HG03139 (cell line): ENCODE results near the gene CPSF2.

ENCODE experiments used
- ATAC-seq: cut with Tn5 transposase; IDR thresholded peaks from one replicate; pipeline ENCODE4 v1.9.1; 2021; ENCODE audit not compliant: unreplicated experiment

The CPSF2 gene

DNA sequence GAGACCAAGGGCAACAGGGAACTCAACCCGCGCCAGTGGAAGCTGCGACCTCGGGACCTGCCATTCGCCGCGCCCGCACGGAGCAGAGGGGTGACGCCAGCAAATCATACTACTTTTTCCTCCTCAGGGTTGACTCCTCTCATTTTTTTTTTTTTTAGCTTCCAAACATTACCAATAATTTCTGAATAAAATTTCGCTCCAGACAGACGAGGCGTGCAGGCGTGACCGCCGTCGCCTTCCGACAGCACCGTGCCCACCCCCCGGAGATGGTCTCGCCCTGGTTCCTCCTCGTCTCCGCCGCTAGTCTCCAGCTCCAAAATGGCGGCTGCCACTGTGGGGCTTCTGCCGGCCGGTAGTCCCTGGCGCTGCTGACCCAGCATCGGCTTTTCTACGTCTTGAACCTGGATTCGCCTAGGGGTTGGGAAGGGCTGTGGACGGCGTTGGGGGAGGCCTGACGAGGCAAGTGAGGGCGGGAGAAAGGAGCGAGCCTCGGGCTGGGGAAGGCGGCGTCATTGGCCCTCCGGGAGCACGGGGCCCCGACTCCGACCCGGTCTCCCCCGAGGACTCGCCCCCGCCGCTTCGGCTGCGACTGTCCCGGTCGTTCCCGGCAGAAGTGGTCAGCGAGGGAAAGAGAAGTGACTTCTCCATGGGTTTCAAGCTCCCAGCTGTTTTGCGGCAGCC is at the start of gene CPSF2, which contains the start of gene NDUFB1:
CPSF2 (plus strand) TSS at position 300 of the 681 bp plus-strand sequence. CDS start 9,016 bp downstream, outside the sequence.
NDUFB1 (minus strand) TSS at position 37 of the 681 bp plus-strand sequence. CDS start 4,069 bp downstream, outside the sequence.
- peak; percentile 76 for ATAC-seq

DNA sequence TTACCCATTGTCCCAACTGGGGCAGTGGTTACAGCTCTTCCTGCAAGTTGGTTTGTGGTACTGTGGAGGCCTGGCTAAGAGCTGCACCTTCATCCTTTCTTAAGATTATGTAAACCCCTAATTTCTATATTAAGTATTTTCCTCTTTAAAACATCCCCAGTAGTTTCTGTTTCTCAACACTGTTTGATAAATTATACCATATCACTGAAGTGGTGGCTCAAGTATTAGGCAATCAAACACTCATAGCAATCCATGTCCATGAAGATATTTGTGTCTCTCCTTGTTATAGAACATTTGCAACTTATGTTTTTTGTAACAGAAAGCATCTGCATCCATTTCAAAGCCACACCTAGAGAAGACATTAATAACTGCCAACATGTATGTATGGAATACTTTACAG is 47.2 kb upstream of the CPSF2 start:
- no peak for ATAC-seq

GRCh38 chr14:92088494-92088893 is 33.3 kb upstream of the CPSF2 start:
- ATAC-seq: no peak

DNA sequence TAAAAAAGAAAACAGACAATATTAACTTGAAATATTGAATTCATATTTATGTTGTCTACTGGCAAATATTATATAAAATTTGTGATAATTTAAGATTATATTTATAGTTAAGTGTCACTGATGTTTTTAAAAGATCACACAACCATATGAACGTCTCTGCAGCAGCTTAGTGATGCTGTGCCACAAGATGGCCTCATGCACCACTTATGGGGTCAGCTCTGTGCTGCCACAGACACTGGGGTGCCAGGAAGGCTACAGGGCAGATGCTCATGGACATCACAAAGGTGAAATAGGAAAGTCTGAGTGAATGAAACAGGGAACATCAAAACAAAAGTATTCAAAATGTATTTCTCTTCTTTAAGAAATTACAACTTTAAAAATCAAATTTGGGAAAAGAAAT is 28.4 kb upstream of the CPSF2 start:
- no peak for ATAC-seq

DNA sequence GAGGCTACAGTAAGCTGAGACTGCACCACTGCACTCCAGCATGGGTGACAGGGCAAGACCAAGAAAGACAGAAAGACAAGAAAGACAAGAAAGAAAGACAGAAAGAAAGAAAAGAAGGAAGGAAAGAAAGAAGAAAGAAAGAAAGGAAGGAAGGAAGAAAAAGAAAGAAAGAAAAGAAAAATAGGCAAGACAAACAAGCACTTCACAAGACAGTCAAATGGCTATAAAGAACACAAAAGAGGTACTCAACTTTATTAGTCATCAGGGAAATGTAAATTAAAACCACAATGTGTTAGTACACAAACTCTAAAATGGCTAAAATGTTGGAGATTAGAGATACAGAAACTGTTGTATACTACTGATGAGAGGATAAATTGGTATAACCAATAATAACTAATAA is 22.0 kb upstream of the CPSF2 start:
- no peak for ATAC-seq

DNA sequence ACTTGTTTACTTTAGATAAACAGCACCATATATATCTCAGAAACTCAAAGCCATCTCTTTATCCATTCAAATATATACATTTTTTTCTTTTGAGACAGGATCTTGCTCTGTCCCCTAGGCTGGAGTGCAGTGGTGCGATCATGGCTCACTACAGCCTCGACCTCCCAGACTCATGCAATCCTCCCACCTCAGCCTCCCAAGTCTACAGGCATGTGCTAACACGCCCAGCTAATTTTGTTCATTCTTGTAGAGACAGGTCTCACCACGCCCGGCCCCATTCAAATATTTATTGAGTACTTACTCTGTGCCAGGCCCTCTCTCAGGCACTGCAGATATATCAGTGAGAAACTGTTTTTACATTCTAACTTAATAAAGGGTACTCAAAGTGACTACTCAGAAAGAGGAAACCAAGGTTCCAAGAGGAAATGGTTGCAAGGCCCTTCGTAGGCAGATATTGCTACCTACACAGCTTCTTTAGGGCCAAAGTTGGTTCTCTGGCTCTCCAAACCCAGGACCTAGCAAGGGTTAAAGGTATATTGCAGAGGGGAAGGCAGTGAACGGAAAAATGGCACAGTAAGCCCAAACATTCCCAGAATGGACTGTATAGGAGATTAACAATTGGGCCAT is 18.3 kb upstream of the CPSF2 start:
- no peak for ATAC-seq

DNA sequence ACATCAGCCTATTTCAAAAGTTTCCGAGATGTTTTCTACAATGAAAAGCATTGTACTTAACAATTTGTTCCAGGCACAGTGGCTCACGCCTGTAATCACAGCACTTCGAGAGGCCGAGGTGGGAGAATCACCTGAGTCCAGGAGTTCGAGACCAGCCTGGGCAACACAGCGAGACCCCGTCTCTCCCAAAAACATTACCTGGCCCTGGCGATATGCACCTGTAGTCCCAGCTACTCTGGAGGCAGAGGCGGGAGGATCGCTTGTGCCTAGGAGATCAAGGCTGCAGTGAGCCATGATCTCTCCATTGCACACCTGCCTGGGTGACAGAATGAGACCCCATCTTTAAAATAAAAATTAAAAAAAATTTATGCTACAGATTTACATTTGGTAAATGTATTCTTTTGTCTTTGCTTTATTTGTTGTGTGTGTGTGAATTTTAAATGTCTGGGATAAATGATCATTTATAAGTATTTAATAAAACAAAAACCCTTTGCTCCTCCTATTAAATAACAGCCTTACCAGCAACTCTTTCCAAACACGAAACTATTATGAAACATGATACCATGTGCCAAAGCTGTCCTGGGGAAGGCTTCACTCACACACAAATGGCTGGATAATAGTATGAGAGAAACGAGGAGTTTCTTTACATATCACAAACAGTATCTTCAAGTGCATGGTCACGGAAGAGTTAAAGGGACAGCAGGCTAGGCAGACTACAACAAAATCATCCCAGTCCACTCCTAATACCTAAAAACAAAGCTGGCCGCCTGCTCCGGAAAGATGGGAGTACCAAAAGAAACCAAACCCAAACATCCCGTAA is 16.5 kb upstream of the CPSF2 start:
- no peak for ATAC-seq

DNA sequence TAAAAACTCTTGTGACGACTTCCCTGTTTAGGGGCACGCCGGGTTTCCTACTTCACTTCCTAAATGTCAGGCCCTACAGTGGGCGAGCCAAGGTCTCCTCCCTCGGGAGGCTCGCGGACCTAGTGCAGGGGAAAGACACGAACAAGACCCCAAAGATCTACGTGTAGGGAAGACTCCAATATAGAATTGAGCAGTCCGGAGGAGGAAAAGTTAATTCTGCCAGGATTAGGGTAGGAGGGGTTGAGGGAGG is 16.0 kb upstream of the CPSF2 start:
- ATAC-seq: peak; percentile 5

- peak; percentile 92 for ATAC-seq
Observed at GRCh38 chr14:92106143-92106926, 15.4 kb upstream of the CPSF2 start, which contains the start of gene ATXN3. Gene ATXN3, minus strand, starts transcription at chr14:92106582. Its CDS starts 30 bp downstream, at chr14:92106552.

GRCh38 chr14:92108345-92109254 is 13.2 kb upstream of the CPSF2 start:
- ATAC-seq: no peak

- no peak for ATAC-seq
Observed at GRCh38 chr14:92109490-92109889, 12.3 kb upstream of the CPSF2 start.

DNA sequence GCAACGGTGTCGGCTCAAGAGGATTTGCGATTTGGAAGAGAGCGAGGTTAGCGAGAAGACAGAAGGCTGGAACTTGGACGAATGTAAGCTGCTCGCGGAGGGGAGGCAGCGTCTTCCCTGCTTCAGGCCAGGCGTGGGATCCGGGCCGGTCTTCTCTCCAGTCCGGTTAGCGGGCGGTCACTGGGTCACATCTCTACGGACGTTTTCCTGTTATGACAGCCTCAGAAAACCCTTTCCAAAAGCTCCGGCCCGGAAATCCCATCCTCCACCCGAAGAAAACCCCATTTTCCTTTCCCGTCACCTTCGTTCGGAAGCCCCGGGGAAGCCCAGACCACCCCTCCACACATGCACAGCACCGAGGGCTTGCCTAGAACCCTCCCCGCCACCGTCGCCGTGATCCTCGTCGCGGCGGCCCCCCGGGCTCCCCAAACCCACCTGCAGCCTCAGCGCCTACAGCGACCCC is 531 bp upstream of the CPSF2 start:
- no peak for ATAC-seq

- ATAC-seq: no peak
Observed at GRCh38 chr14:92122351-92122677, 545 bp downstream of the CPSF2 start.

DNA sequence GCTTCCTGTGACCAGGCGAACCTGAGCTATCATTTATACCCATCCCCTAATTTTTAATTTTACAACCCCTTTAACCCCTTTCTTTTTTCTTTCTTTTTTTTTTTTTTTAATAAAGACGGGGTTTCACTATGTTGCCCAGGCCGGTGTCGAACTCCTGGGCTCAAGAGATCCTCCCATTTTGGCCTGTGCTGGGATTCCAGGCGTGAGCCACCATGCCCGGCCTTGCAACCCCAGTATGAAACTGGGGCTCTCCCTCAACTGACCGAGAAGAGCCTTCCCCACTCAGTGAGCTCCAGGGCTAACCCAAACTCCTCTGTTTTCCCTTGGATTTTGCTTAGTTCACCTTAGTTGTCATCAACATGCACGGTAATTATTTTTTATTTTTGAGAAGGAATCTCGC is 992 bp downstream of the CPSF2 start:
- ATAC-seq: no peak

GRCh38 chr14:92134456-92134855 is 12.7 kb downstream of the CPSF2 start:
- no peak for ATAC-seq

DNA sequence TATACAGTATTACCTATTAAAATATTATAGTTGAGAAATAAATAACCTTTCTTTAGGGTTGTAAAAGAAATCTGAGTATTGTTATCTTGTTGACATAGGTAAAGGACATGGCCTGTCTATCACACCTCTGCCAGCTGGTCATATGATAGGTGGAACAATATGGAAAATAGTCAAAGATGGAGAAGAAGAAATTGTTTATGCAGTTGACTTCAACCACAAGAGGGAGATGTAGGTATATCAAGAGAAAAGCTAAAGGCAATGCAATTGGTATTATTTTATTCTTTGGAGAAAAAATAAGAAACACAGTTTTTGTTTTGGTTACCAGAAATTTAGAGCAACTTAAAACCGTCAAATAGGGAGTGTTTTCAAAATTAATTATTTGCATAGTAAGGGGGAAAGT is 13.5 kb downstream of the CPSF2 start:
- ATAC-seq: no peak

GRCh38 chr14:92143309-92143708 is 21.5 kb downstream of the CPSF2 start:
- ATAC-seq: no peak

GRCh38 chr14:92143962-92144361 is 22.2 kb downstream of the CPSF2 start:
- ATAC-seq: no peak

DNA sequence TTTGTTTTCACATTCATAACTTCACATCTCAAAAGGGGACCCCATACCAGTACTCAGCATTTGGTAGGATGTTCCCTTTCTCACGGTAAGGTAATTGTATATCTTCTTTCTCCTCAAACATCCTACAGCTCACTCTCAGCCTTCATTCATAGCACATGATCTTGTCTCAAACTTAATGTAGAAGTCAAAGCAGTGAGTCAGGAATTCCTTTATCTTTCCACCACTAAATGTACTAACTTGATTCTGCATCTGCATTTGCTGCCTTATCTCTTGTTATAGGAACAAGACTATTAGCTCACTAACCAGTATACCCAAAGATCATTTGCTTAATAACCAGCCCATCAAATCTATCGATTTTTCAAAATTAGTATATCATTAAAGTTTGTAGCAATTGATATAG is 22.9 kb downstream of the CPSF2 start:
- no peak for ATAC-seq

DNA sequence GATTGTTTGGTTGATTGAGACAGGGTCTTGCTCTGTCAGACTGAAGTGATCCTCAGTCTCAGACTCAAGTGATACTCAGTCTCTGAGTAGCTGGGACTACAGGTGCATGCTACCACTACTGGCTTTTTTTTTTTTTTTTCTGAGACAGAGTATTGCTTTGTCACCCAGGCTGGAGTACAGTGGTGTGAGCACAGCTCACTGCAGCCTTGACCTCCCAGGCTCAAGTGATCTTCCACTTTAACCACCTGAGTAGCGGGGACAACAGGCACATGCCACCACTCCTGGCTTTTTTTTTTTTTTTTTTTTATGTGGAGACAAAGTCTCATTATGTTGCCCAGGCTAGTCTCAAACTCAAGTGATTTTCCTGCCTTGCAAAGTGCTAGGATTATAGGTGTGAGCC is 31.8 kb downstream of the CPSF2 start:
- ATAC-seq: no peak
